CD4-positive, alpha-beta T cell treated with Interleukin-15 for 4 hours (primary cell): ENCODE results near the gene CHST15.

Source experiments
- DNase-seq: peaks from one replicate; pipeline ENCODE4 v3.0.0-alpha.2; 2020; ENCODE audit warnings: low spot score

Gene CHST15, protein sequence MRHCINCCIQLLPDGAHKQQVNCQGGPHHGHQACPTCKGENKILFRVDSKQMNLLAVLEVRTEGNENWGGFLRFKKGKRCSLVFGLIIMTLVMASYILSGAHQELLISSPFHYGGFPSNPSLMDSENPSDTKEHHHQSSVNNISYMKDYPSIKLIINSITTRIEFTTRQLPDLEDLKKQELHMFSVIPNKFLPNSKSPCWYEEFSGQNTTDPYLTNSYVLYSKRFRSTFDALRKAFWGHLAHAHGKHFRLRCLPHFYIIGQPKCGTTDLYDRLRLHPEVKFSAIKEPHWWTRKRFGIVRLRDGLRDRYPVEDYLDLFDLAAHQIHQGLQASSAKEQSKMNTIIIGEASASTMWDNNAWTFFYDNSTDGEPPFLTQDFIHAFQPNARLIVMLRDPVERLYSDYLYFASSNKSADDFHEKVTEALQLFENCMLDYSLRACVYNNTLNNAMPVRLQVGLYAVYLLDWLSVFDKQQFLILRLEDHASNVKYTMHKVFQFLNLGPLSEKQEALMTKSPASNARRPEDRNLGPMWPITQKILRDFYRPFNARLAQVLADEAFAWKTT

DNA sequence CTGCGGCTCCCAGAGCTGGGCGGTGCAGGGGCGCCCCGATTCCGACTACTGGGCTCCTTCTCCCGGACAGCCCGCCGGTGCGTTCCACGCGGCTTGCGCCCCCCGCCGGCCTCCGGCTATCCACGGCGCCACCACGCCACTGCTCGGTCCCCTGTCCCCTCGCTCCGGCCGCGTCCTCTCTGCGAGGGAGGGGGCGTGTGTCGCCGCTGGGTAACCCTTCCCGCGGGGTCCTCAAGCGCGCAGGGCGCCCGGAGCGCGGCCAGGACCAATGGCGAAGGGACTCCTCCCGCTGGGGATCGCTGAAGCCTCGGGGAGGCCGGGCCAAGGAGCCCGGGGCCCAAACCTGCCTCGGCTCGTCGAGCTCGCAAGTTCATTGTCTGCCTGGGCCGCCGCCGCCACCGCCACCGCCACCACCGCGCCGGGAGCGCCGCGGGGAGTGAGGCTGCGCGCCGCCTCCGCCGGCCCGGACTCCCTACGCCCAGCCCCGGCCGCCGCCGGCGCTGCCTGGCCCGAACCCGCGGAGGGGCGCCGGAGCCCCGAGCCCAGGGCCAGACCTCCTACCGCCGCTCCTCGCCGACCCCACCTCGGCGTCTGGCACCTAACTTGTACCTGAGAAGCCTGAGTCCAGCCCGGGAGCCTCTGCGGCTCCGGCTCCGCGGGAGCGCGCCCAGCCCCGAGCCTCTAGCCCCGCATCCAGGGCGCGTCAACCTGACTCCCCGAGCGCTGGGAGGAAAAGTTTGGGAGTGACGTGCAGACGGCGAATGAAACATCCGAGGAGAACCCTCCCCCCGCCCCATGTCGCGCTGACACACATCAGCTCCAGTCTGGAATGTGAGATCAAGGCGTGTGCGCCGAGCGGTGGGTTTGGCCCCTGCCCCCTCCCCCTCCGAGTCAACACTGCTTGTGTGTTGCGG, at the start of gene CHST15:
CHST15 (minus strand) TSS at position 739 of the 914 bp plus-strand sequence. CDS start 47,386 bp downstream, outside the sequence.
- no peak for DNase-seq

DNA sequence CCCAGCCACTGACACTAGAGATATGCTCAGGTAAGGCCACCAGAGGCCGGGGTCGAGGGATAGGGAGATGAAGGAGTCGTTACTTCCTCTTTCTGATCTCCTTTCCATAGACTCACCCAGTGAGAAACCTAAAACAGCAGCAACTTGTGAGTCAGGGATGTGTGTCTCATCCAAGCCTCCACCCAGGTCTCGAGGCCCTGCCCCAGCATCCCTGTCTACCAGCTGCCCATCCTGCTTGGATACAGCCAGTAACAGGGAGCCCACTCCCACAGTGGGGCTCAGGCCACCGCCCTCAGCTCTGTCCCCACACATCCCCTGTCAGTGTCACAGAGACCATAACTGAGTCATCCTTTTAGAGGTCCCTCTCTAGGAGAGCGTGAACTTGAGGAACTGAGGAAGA, 49.6 kb upstream of the CHST15 start:
- DNase-seq = no peak

GRCh38 chr10:124142006-124142739, 48.8 kb upstream of the CHST15 start:
- DNase-seq = no peak

GRCh38 chr10:124138883-124139348, 45.5 kb upstream of the CHST15 start:
- DNase-seq = no peak

DNA sequence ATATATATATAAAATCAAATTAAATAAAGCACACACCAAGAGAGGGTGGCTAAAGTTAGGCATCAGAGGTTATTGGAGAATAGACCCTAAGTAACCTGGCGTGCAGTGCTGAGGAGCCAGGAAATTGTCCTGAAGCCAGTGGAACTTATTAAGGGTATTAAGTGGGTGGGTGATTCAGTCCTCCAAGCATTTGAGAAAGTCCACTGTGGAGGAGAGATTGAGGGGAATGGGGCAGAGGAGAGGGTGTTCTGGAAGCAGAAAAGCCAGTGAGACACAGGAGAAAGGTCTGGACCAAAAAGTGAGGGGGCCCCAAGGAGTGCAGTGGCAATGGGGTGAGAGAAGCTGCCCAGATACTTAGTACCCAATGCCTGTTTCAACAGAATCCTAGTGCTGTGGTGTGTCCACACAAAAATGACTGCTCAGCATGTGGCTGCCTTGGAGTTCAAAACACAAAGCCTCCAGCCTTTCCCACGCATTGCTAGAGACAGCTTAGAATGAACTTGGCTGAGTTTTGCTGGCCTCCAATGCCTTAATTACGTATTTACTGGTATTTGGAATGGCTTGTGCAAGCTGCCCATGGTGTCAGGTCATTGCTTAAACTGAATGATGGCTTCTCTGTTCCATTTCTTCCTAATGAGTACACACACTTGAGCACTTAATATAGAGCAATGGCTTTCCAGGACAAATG, 44.9 kb upstream of the CHST15 start:
- no peak for DNase-seq

GRCh38 chr10:124134251-124134893, 41.0 kb upstream of the CHST15 start:
- no peak for DNase-seq

GRCh38 chr10:124132876-124133275, 39.5 kb upstream of the CHST15 start:
- DNase-seq = no peak

DNA sequence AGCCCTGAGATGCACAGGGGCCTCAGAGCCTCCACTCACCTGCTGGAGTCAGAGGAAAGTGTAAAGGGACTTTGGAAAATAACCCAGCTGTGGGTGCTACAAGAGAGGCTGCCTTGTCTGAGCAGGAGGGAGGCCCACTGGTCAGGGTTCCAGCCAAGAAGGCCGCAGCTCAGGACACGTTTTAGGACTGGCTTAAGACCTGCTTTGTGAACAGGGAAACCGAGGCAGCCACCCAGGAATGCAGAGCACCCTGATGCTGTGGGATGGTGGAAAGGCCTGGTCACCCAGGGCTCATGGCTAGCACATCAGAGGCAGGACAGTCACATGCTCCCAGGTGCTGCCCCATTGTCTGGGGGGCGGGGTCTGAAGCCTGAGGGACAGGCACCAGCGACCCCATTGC, 38.9 kb upstream of the CHST15 start:
- no peak for DNase-seq

DNA sequence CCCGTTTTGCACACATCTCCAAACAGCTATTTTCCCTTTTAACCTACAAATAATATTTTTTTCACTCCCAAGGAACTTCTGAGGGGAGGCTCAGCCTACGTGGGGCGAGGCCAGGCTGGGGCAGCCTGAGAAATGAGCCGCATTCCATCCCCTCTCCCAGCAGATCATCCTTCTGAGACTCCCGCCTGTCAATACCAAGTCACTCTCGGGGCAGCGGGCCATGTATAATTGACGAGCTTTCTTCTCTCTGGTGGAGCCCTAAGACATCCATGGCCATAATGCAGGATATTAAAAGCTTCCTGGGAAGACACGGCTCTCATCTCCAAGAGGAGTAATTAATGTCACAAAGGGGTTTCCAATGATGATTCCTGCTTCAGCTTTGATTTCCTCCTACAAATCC, 37.8 kb upstream of the CHST15 start:
- DNase-seq = no peak

DNA sequence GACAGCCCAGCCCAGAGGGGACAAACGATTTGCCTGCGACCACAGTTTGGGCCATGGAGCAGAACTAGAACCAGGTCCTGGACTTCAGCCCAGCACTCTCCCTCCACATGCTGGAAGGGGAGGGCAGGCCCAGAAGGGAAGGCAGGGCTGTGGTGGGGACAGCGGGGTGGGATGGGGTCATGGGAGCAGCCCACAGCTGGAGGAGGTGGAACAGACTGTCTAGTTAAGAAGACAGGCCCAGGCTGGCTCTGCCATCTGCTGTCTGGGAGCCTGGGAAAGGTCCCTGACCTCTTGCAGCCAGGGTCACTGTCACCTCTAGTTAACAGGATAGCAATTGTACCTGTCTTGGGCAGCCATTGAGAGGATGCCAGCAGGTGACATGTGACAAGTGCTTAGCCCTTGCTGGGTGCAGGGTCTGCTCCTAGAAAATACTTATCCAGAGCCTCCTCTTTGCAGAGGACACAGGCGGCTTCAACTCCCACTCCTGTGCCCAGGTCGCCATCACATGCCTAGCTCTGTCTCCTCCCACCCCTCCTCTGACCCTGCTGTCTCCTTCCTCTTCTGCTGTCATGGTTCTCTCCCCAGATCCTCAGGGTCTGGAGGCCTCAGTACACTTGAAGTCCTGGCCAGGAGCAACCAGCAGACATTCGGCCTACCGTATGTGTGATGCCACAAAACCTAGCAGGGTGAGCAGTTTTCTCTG, 37.0 kb upstream of the CHST15 start:
- DNase-seq = no peak

DNA sequence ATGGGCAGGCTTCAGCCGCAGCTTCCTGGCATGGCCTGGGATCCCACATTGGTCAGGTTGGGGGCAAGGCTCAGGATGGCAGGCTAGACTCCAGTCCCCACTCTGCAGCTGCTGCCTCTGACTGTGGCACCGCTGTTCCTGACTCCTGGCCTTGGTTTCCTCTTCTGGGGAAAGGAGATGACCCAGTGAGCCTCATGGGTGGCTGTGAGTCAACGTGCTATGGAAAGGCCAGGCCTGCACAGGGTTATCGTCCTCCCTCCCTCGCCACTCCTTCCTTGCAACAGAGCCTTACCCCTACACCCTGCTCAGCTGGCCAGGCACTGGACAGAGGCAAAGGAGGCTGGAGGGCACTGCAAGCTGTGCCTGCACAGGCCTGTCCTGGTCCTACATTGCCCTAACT, 36.1 kb upstream of the CHST15 start:
- DNase-seq = no peak

DNA sequence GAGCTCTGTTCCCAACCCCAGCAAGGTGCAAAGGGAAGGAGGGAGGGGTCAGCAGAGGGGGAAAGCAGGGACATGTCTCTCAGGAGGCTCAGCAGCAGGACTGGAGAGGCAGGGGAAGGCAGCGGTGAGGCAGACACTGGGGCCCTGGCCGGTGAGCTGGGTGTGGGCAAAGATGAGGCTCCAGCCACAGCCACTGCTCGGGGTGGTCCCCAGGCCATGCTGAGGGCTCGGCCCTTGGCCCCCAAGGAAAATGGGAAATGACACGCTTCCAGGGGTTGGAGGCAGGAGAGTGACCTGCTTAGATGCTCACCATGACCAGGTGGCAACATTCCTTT, 35.4 kb upstream of the CHST15 start:
- DNase-seq = no peak

GRCh38 chr10:124127965-124128810, 34.8 kb upstream of the CHST15 start:
- DNase-seq = no peak

GRCh38 chr10:124127563-124127962, 34.2 kb upstream of the CHST15 start:
- DNase-seq = no peak

DNA sequence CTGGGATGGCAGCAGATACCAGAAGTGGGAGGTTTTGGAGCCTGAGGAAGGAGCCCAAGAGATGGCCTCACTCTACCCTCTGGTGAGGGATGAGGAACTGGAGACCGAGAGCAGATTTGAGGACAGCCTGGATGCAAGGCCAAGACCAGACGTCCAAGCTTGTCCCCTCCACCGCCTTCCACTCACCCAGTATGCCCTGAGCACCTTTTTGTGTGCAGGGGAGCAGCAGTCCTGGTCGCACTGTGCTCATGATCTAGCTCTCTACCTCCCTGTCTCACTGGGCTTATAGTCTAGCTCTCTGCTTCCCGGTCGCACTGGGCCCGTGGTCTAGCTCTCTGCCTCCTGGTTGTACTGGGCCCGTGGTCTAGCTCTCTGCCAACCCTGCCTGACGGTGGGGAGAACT, 33.6 kb upstream of the CHST15 start:
- DNase-seq = no peak

DNA sequence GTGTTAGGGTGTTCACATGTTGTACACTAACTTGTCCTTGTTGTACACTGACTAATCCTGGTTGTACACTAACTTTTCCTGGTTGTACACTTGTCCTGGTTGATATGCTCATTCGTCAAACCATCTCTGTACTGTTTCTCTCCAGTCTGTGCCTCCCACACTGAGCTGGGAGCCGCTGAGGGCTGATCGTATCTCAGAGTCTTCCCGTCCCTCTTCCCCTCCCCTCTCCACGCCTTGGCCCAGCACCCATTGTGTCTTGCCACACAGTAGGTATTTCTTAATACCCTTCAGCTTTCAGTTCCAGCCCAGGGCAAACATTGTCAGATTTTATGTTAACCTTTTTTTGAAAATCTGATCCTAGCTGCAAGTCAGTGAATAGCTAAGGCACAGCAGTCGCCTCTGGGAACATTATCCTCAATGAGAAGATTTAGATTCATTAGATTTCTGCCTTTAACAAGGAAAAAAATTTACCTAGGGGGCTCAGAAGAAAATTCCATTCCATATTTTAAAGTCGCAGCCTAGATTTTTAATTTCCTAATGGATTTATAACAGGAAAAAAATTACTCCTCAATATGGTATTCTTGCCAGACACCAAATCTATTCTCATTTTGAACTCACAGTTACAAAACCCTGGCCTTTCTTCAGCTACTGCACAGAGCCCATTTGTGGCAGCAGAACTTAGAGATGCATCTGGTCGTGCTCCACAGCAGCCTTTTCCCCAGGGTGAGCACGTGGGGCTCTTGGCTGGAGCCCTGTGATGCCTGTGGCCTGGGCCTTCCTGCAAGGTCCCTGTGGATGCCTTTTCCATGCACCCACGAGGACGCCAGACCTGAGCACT, 33.0 kb upstream of the CHST15 start:
- DNase-seq = no peak

DNA sequence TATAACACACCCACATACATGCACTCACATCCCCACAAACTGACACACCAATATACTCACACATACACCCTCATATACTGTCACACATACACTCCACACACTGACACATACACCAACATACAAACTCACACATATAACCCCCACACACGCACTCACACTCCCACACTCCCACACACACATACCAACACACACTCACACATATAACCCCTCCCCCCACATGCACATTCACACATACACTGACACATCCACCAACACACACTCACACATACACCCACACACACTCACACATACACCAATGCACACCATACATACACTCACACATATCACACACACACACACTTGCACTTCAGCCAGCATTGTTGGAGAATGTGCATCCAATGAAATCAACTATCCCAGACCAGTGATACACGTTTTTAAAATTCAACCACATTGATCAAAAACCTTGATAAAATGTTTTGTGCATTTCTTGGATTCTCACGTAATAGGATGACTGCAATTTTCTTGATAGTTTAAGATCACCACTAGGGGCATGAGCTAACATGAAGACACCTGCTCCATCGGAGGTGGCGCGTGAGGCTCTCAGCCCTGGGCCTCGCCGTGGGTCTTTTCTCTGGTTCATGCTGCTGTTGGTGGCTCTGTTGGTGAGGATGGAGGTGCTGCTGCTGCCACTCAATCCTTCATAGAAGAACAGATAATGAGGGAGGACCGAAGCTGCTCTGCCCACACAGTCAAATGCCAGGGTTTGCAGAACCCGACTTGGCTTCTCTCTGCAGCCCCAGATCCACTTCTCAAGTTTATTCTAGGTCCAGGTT, 32.1 kb upstream of the CHST15 start:
- DNase-seq = no peak

DNA sequence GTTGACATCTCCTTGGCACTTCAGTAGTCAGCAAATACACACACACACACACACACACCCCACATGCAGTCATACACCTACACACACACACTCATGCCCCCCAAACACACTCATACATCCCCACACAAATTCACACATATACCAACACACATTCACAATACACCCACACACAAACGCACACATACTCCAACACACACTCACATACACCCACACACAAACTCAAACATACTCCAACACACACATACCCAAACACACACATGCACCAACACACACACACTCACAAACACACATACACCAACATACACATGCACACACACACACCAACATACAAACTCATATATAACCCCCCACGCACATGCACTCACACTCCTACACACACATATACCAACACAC, 31.4 kb upstream of the CHST15 start:
- no peak for DNase-seq
